WTC11 (cell line): ENCODE results near the gene RPUSD4.

ENCODE experiments used
- NR2C2 ChIP-seq: sonication (generic); formaldehyde crosslinking; IDR thresholded peaks from 2 replicates; pipeline ENCODE4 v1.8.0; 2022; ENCODE audit warnings: mild to moderate bottlenecking, missing genetic modification reagents
- OVOL2 ChIP-seq: fragments of 250-450 bp; sonication (Bioruptor Pico); IDR thresholded peaks from 2 replicates; pipeline ENCODE4 v1.9.0; 2021; ENCODE audit warnings: mild to moderate bottlenecking, borderline replicate concordance
- ZNF423 ChIP-seq: fragments of 250-450 bp; sonication (Bioruptor Pico); IDR thresholded peaks from 2 replicates; pipeline ENCODE4 v2.1.2; 2022; ENCODE audit warnings: mild to moderate bottlenecking, moderate library complexity
- TF ChIP-seq, protein P1 (sequence below): fragments of 200-600 bp; IDR thresholded peaks from 2 replicates; pipeline ENCODE4 v1.8.0; 2022; ENCODE audit warnings: antibody characterized with exemption
- TF ChIP-seq, protein P2 (sequence below): sonication (generic); formaldehyde crosslinking; IDR thresholded peaks from 2 replicates; pipeline ENCODE4 v1.8.0; 2022; ENCODE audit warnings: mild to moderate bottlenecking, missing genetic modification reagents
- TF ChIP-seq, protein P3 (sequence below): sonication (generic); formaldehyde crosslinking; IDR thresholded peaks from 2 replicates; pipeline ENCODE4 v1.8.1; 2023; ENCODE audit warnings: mild to moderate bottlenecking, missing genetic modification reagents, moderate library complexity
- TF ChIP-seq, protein P4 (sequence below): sonication (generic); formaldehyde crosslinking; IDR thresholded peaks from 2 replicates; pipeline ENCODE4 v1.8.1; 2022; ENCODE audit warnings: low read depth, missing genetic modification reagents, borderline replicate concordance

DNA sequence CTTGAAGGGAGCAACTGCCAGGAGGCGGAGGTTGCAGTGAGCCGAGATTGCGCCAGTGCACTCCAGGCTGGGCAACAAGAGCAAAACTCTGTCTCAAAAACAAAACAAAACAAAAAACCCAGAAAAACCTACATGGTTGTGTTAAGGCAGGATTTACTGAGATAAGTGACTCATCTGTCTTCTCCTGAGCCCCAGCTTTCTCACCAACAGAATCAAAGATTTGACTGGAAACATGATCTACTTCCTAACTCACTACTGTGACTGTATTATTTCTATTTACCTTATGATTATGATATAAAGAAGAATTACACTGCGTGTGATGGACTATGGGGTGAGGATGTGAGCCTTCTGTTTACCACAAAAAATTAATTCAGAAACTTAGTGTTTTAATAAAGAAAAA is 21.9 kb upstream of the RPUSD4 start:
- TF ChIP-seq NR2C2 (no peak), ZNF423 (no peak), OVOL2 (CRISPR knock-in tag) (no peak)
- TF ChIP-seq, protein P1, sequence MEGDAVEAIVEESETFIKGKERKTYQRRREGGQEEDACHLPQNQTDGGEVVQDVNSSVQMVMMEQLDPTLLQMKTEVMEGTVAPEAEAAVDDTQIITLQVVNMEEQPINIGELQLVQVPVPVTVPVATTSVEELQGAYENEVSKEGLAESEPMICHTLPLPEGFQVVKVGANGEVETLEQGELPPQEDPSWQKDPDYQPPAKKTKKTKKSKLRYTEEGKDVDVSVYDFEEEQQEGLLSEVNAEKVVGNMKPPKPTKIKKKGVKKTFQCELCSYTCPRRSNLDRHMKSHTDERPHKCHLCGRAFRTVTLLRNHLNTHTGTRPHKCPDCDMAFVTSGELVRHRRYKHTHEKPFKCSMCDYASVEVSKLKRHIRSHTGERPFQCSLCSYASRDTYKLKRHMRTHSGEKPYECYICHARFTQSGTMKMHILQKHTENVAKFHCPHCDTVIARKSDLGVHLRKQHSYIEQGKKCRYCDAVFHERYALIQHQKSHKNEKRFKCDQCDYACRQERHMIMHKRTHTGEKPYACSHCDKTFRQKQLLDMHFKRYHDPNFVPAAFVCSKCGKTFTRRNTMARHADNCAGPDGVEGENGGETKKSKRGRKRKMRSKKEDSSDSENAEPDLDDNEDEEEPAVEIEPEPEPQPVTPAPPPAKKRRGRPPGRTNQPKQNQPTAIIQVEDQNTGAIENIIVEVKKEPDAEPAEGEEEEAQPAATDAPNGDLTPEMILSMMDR = no peak
- TF ChIP-seq, protein P2, sequence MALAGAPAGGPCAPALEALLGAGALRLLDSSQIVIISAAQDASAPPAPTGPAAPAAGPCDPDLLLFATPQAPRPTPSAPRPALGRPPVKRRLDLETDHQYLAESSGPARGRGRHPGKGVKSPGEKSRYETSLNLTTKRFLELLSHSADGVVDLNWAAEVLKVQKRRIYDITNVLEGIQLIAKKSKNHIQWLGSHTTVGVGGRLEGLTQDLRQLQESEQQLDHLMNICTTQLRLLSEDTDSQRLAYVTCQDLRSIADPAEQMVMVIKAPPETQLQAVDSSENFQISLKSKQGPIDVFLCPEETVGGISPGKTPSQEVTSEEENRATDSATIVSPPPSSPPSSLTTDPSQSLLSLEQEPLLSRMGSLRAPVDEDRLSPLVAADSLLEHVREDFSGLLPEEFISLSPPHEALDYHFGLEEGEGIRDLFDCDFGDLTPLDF (CRISPR knock-in tag) = no peak
- TF ChIP-seq, protein P3, sequence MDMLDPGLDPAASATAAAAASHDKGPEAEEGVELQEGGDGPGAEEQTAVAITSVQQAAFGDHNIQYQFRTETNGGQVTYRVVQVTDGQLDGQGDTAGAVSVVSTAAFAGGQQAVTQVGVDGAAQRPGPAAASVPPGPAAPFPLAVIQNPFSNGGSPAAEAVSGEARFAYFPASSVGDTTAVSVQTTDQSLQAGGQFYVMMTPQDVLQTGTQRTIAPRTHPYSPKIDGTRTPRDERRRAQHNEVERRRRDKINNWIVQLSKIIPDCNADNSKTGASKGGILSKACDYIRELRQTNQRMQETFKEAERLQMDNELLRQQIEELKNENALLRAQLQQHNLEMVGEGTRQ = no peak
- TF ChIP-seq, protein P4, sequence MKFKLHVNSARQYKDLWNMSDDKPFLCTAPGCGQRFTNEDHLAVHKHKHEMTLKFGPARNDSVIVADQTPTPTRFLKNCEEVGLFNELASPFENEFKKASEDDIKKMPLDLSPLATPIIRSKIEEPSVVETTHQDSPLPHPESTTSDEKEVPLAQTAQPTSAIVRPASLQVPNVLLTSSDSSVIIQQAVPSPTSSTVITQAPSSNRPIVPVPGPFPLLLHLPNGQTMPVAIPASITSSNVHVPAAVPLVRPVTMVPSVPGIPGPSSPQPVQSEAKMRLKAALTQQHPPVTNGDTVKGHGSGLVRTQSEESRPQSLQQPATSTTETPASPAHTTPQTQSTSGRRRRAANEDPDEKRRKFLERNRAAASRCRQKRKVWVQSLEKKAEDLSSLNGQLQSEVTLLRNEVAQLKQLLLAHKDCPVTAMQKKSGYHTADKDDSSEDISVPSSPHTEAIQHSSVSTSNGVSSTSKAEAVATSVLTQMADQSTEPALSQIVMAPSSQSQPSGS = no peak
